Measurements from ENCODE around the gene FHIT.

FHIT gene

DNA sequence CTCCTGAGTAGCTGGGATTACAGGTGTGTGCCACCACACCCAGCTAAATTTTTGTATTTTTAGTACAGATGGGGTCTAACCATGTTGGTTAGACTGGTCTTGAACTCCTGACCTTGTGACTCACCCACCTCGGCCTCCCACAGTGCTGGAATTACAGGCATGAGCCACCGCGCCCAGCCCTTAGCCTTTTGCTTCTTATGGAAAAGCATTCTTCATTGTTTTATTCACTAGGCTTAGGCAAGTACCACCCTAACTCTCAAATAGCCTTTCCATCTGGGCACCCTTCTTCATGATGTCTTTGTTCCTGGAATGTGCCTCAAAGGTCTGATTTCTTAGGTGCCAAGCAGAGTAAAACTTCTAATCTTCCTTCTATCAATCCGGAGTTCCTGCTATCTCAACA is 641.8 kb downstream of the FHIT start:
- TF ChIP-seq, protein P1, sequence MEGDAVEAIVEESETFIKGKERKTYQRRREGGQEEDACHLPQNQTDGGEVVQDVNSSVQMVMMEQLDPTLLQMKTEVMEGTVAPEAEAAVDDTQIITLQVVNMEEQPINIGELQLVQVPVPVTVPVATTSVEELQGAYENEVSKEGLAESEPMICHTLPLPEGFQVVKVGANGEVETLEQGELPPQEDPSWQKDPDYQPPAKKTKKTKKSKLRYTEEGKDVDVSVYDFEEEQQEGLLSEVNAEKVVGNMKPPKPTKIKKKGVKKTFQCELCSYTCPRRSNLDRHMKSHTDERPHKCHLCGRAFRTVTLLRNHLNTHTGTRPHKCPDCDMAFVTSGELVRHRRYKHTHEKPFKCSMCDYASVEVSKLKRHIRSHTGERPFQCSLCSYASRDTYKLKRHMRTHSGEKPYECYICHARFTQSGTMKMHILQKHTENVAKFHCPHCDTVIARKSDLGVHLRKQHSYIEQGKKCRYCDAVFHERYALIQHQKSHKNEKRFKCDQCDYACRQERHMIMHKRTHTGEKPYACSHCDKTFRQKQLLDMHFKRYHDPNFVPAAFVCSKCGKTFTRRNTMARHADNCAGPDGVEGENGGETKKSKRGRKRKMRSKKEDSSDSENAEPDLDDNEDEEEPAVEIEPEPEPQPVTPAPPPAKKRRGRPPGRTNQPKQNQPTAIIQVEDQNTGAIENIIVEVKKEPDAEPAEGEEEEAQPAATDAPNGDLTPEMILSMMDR (IDR thresholded peaks at IDR 0.05) = no peak
- H3K4me1 ChIP-seq (ENCODE audit: control insufficient read depth in 1 of 2, insufficient read depth in 1 of 2, low read depth in 1 of 2, low read length in 1 of 2) = no peaks in the 10 kb centered on the region
- H3K27me3 ChIP-seq = no peaks in the 10 kb centered on the region
- no peaks in the 10 kb centered on the region for H3K9me3 ChIP-seq
- H3K4me3 ChIP-seq (ENCODE audit: low read depth in 1 of 2, low read length in 1 of 2) = no peak overlapping the region
- H3K36me3 ChIP-seq = no peaks in the 10 kb centered on the region
- H3K27ac ChIP-seq = no peak overlapping the region

DNA sequence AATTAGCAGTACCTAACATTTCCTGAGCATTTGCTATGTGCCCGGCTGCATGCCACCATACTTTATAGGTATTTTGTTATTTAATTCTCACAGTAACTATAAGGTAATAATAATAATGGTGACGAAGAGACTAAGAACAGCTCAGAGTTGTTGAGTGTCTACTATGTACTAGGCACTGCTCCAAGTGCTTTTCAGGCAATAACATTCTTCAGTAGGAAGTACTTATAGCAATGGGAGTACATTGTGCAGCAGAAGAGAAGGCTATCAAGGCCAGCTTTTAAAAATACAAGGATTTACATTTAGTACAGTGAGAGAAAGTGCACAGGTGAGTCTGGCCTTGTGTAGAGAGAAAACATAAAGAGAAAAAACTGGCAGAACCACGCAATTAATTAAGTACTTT is 647.4 kb downstream of the FHIT start:
- Histone ChIP-seq H3K27me3 (no peaks in the 10 kb centered on the region), H3K27ac (no peak overlapping the region)
- TF ChIP-seq, protein P1 (IDR thresholded peaks at IDR 0.05) = no peak

DNA sequence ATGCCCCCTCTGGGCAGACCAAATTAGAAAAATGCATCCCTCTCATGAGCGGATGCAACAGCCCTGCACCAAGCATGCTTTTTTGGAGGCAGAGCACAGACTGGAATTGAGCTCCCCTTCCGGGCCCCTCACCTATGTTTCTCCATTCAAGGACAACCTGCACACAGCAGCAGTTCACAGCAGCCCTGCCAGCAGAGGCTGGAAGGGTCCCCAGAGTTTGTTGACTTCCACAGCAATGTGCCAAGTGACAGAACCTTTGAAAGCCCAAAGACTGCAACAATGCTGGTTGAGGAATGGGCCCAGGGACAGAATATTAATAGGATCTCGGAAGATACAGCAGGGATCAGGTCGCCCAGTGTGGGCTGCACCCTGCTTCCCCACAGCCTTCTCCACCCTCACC is 650.4 kb downstream of the FHIT start:
- TF ChIP-seq, protein P1 (IDR thresholded peaks at IDR 0.05) = no peak
- no peaks in the 10 kb centered on the region for H3K27me3 ChIP-seq

More for the DNA sequence above, 647.4 kb downstream of the FHIT start:
- Histone ChIP-seq H3K4me1 (ENCODE audit: control insufficient read depth in 1 of 2, insufficient read depth in 1 of 2, low read depth in 1 of 2, low read length in 1 of 2) (no peaks in the 10 kb centered on the region), H3K9me3 (no peaks in the 10 kb centered on the region), H3K4me3 (ENCODE audit: low read depth in 1 of 2, low read length in 1 of 2) (no peak overlapping the region), H3K36me3 (no peaks in the 10 kb centered on the region)

DNA sequence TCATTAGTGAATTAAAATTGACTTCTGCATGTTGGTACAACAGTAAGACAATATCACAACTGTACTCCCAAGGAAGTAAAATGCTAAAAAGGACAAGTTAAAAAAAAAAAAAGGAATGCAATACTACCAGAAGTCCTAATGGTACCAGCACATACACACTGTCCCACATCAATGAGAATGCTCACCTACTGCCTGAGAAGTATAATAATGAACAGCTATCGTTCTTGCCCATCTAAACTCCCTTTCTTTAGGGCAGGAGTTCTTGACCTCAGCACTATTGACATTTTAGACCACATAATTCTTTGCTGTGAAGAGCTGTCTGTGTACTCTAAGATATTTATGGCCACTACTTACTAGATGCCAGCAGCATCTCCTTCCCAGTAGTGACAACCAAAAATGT is 651.7 kb downstream of the FHIT start:
- Histone ChIP-seq H3K36me3 (no peaks in the 10 kb centered on the region), H3K27ac (no peak overlapping the region), H3K27me3 (no peaks in the 10 kb centered on the region), H3K4me1 (ENCODE audit: control insufficient read depth in 1 of 2, insufficient read depth in 1 of 2, low read depth in 1 of 2, low read length in 1 of 2) (no peaks in the 10 kb centered on the region), H3K4me3 (ENCODE audit: low read depth in 1 of 2, low read length in 1 of 2) (no peak overlapping the region), H3K9me3 (no peaks in the 10 kb centered on the region)
- TF ChIP-seq, protein P1 (IDR thresholded peaks at IDR 0.05) = no peak

More for the DNA sequence above, 650.4 kb downstream of the FHIT start:
- H3K4me1 ChIP-seq (ENCODE audit: control insufficient read depth in 1 of 2, insufficient read depth in 1 of 2, low read depth in 1 of 2, low read length in 1 of 2) = no peaks in the 10 kb centered on the region
- H3K9me3 ChIP-seq = no peaks in the 10 kb centered on the region
- H3K27ac ChIP-seq = no peak overlapping the region
- no peak overlapping the region for H3K4me3 ChIP-seq (ENCODE audit: low read depth in 1 of 2, low read length in 1 of 2)
- no peaks in the 10 kb centered on the region for H3K36me3 ChIP-seq

DNA sequence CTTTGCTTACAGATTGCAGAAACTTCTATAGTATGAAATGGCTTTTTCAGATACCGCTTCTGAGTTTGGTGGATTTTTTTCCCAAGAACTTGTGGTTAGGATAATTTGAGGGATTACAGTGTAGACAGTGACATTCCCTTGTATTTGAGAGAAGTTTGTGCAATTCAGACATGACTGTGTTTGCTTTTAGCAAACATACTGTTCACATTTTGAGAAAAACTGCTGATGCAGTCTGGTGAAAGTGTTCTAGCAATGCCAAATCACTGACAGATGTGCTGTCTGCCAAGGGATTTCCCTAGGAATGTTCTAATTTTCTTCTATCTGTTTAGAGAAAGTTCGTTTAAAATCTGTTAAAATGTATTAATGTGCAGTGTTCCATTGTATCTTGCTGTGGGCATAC is 652.6 kb downstream of the FHIT start:
- Histone ChIP-seq H3K4me1 (ENCODE audit: control insufficient read depth in 1 of 2, insufficient read depth in 1 of 2, low read depth in 1 of 2, low read length in 1 of 2) (peaks cover 7 to 8% of the 10 kb centered on the region in 2 experiments), H3K36me3 (no peaks in the 10 kb centered on the region), H3K27ac (no peak overlapping the region), H3K4me3 (ENCODE audit: low read depth in 1 of 2, low read length in 1 of 2) (no peak overlapping the region), H3K27me3 (no peaks in the 10 kb centered on the region), H3K9me3 (no peaks in the 10 kb centered on the region)
- TF ChIP-seq, protein P1 (IDR thresholded peaks at IDR 0.05) = no peak

DNA sequence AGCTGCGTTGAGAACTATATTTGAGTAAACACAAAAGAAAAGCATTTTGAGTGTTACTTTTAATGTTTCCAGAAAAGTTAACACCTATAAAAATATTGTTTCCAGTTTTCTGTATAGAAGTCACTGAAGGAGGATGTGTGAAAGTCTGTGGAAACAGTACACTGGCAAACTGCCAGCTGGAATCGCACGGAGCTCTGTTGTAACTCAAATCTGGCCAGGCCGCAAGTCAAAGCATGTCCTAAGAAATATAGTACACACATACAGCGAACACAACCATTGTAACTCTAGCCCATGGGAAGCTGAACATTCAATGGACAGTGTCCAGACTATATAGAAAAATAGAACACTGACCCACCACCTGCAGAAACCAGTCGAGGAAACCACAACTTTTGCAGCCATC is 657.2 kb downstream of the FHIT start:
- Histone ChIP-seq H3K9me3 (no peaks in the 10 kb centered on the region), H3K36me3 (no peaks in the 10 kb centered on the region), H3K4me1 (ENCODE audit: control insufficient read depth in 1 of 2, insufficient read depth in 1 of 2, low read depth in 1 of 2, low read length in 1 of 2) (peaks cover 7 to 17% of the 10 kb centered on the region in 2 experiments), H3K27me3 (no peaks in the 10 kb centered on the region), H3K27ac (no peak overlapping the region), H3K4me3 (ENCODE audit: low read depth in 1 of 2, low read length in 1 of 2) (no peak overlapping the region)
- TF ChIP-seq, protein P1 (IDR thresholded peaks at IDR 0.05) = no peak

Measured in neutrophil (primary cell).